ENCODE results near the gene ASCC2. TPM values are rescaled to one million over a fixed set of nuclear protein-coding genes. Genes with fewer than 3 reads are reported as not detected.
"Not testable (repeated sequence)": the region's sequence is repeated elsewhere in the genome, so short reads cannot be mapped to it uniquely, and the experiment has no call there.

ASCC2 gene
- total RNA-seq, 1 experiment from 2014 or later = 18.6 TPM

DNA sequence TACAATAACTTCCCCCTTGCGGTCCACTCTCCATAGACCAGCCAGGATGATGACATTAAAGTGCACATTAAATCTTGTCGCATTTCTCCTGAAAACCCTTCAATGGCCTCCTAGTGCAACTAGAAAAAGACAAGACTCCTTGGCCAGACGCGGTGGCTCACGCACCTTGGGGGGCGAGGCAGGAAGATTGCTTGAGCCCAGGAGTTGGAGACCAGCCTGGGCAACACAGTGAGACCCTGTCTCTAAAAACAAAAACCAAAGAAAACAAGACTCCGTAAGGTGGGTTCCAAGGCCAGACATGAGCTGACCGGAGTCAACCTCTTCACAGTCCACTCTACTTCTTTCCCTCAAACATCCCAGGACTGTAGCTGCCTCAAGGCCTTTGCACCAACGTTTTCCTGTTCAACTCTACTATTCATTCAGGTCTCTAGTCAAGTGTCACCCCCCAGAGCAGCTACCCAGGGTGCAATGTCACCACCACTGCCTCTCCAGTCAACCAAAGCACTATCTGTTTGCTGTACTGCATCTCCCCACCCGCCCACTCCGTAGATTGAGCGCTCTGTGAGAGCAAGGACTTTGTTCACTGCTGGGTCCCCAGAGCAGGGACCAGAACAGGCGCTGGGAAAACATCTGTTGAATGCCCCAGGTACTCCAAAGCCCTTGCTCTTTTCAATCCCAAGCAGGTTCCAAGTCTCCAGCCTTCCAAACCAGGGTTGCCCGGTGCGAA lies 72.0 kb downstream of the ASCC2 start:
- no peak for DNase-seq (ENCODE audit: extremely low read depth, low read depth)

DNA sequence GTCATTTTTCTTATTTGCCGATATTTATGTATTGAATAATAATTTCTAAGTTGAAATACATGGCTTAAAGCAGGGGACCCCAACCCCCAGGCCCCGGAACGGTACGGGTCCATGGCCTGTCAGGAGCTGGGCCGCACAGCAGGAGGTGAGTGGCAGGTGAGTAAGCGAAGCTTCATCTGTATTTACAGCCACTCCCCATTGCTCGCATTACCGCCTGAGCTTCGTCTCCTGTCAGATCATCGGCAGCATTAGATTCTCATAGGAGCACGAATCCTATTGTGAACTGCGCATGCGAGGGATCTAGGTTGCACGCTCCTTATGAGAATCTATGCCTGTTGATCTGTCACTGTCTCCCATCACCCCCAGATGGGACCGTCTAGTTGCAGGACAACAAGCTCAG lies 75.8 kb downstream of the ASCC2 start:
- DNase-seq (ENCODE audit: extremely low read depth, low read depth) = no peak

- DNase-seq (ENCODE audit: extremely low read depth, low read depth) = no peak
Observed at GRCh38 chr22:29758959-29759358, 79.1 kb downstream of the ASCC2 start.

DNA sequence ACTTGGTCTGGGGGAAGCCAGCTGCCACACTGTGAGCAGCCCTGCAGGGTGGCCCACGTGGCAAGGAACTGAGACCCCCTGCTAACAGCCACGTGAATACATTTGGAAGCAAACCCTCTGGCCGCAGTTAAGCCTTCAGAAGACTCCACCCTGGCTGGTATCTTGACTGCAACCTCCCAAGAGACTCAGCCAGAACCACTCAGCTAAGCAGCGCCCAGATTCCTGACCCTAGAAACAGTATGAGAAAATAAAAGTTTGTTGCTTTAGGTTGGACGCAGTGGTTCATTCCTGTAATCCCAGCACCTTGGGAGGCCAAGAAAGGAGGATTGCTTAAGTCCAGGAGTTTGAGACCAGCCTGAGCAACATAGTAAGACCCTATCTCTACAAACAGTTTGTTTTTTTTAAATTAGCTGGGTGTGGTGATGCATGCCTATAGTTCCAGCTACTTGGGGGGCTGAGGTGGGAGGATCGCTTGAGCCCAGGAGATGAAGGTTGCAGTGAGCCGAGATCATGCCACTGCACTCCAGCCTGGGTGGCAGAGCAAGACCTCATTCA lies 79.9 kb downstream of the ASCC2 start:
- no peak for DNase-seq (ENCODE audit: extremely low read depth, low read depth)

DNA sequence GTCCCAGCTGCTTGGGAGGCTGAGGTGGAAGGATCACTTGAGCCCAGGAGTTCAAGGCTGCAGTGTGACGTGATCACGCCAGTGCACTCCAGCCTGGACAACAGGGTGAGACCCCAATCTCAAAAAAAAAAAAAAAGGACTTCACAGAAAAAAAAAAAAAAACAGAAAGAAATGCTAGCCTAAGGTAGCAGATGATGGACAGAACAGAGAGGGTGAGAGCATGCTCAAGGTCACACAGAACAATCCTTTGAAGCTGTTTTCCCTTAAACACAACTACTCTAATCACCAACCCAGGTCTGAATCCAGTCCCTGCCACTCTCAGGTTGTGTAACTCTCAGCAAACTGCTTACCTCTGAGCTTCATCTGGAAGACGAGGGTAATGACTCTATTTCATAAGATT lies 81.0 kb downstream of the ASCC2 start:
- DNase-seq (ENCODE audit: extremely low read depth, low read depth) = no peak

DNA sequence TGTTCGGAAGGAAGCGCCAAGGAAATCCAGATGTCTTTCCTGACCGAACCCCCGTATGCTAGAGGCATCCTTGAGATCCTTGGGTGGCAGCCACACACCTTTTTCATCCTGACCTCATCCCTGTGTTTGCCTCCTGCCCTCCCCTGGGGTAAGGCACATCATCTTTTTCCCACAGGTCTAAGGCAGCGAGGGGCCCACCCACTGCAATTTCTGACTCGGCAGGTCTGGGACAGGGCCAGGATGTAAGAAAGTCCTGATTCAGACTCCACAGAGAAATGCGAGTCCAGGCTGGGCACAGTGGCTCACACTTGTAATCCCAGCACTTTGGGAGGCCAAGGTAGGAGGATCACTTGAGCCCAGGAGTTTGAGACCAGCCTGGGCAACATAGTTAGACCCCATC lies 81.7 kb downstream of the ASCC2 start:
- DNase-seq (ENCODE audit: extremely low read depth, low read depth) = no peak

GRCh38 chr22:29755889-29756288 lies 82.2 kb downstream of the ASCC2 start:
- DNase-seq (ENCODE audit: extremely low read depth, low read depth) = no peak

- DNase-seq (ENCODE audit: extremely low read depth, low read depth) = not testable (repeated sequence)
Observed at GRCh38 chr22:29754658-29755395, 83.2 kb downstream of the ASCC2 start.

GRCh38 chr22:29753808-29754657 lies 84.0 kb downstream of the ASCC2 start:
- DNase-seq (ENCODE audit: extremely low read depth, low read depth) = no peak

DNA sequence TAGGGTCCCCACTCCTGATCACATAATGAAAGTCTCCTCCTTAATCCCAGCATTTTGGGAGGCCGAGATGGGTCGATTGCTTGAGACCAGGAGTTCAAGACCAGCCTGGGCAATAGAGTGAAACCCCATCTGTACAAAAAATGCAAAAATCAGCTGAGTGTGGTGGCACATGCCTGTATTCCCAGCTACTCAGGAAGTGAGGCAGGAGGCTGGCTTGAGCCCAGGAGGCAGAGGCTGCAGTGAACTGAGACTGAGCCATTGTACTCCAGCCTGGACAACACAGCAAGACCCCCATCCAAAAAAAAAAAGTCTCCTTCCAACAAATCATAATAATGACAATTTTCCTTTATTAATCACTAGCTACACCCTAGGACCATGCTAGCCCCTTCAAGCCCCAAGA lies 86.4 kb downstream of the ASCC2 start:
- no peak for DNase-seq (ENCODE audit: extremely low read depth, low read depth)

- no peak for DNase-seq (ENCODE audit: extremely low read depth, low read depth)
Observed at GRCh38 chr22:29750559-29751538, 87.2 kb downstream of the ASCC2 start.

DNA sequence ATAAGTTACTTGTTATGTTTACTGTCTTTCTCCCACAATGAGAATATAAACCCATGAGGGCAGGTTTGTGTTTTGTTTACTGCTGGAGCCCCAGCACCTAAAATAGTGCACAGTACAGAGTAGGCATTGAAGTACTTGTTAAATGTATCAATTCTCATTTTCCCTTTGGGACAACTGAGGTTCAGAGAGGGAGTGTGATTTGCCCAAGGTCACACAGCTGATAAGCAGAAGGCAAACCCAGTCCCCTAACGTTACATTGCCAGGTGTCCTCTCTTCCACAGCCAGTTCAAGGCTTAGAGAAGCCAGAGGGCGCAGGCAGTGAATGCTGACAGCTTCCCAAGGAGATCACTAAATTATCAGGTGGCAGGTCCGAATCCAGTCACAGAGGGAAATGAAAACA lies 88.0 kb downstream of the ASCC2 start:
- no peak for DNase-seq (ENCODE audit: extremely low read depth, low read depth)

- DNase-seq (ENCODE audit: extremely low read depth, low read depth) = no peak
Observed at GRCh38 chr22:29748248-29748893, 89.7 kb downstream of the ASCC2 start.

GRCh38 chr22:29747832-29748231 lies 90.2 kb downstream of the ASCC2 start:
- DNase-seq (ENCODE audit: extremely low read depth, low read depth) = no peak

DNA sequence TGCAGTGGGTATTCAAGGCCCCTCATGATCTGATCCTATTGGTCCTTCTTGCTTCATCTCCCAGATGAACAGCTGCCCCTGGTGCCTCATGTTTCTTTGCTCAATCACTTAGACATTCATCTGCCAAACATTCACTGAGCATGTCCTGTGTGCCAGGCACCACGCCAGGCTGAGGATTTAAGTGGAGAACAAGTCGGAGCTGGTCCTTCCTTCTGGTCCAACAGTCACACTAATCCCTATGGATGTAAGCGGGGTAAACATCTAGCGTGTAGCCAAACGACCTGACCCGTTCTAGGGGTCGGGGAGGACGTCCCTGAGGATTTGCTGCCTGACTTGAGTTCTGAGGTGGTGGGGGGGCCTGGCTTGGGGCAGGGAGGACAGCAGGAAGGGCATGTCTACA lies 93.2 kb downstream of the ASCC2 start:
- DNase-seq (ENCODE audit: extremely low read depth, low read depth) = no peak

- no peak for DNase-seq (ENCODE audit: extremely low read depth, low read depth)
Observed at GRCh38 chr22:29742326-29742725, 95.7 kb downstream of the ASCC2 start.

GRCh38 chr22:29741926-29742325 lies 96.1 kb downstream of the ASCC2 start:
- DNase-seq (ENCODE audit: extremely low read depth, low read depth) = no peak

DNA sequence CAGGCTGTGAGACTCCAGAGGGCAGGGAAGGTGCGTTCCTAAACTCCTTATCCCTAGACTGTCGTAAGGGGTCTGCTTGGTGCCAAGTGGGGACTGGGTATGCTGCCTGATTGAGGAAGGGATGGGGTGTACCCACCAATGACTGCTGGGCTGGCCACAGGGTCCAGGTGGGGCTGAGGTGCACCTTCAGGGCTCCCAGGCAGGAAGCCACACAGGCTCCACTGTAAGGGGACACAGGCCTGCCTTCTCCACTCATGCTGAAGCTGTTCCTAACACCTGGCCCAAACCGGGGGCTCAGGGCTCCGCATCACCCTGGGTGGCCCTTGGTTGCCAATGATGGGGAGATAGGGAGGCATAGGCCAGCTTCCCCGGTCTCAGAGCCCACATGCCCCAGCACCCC lies 97.9 kb downstream of the ASCC2 start:
- DNase-seq (ENCODE audit: extremely low read depth, low read depth) = no peak

- no peak for DNase-seq (ENCODE audit: extremely low read depth, low read depth)
Observed at GRCh38 chr22:29739346-29739875, 98.7 kb downstream of the ASCC2 start.

All from NCI-H460 (cell line).